Measurements from ENCODE around the gene NEK1. TPM values are rescaled to one million over a fixed set of nuclear protein-coding genes. Genes with fewer than 3 reads are reported as not detected.

The NEK1 gene
- polyA plus RNA-seq, 1 donor from 2014 or later = 17.1 TPM

- H3K79me2 ChIP-seq (replicated peaks; ENCODE audit: insufficient read depth, low read length) = peaks cover 5% of the 10 kb centered on the region
- H3K4me3 ChIP-seq (ENCODE audit: low read length) = no peak overlapping the region
- H3K36me3 ChIP-seq (ENCODE audit: insufficient read depth, low read length) = no peaks in the 10 kb centered on the region
- no peaks in the 10 kb centered on the region for H4K20me1 ChIP-seq (ENCODE audit: insufficient read depth)
- H3K27ac ChIP-seq (ENCODE audit: low read length) = no peak overlapping the region
- no peaks in the 10 kb centered on the region for H3K9me3 ChIP-seq (ENCODE audit: low read length)
- H3F3A ChIP-seq (ENCODE audit: insufficient read depth, low read length, poor library complexity, severe bottlenecking) = no peaks in the 10 kb centered on the region
- no peak overlapping the region for H3K9ac ChIP-seq (ENCODE audit: low read length)
- H3K9me2 ChIP-seq (ENCODE audit: insufficient read depth, low read length) = no peaks in the 10 kb centered on the region
- TF ChIP-seq EP300 (conservative IDR thresholded peaks at IDR 0.05; ENCODE audit: poor library complexity, severe bottlenecking) (no peak), TAF1 (IDR thresholded peaks at IDR 0.05; ENCODE audit: low read depth) (no peak), SMC3 (conservative IDR thresholded peaks at IDR 0.05; ENCODE audit: poor library complexity) (no peak), MXI1 (conservative IDR thresholded peaks at IDR 0.05; ENCODE audit: poor library complexity, severe bottlenecking) (no peak), RAD21 (conservative IDR thresholded peaks at IDR 0.05) (no peak), POLR2AphosphoS5 (IDR thresholded peaks at IDR 0.05) (no peak), EZH2 (IDR thresholded peaks at IDR 0.05; ENCODE audit: borderline replicate concordance, insufficient read depth, low read length, poor library complexity, severe bottlenecking) (no peak), CTCF (IDR thresholded peaks at IDR 0.05; ENCODE audit: poor library complexity, severe bottlenecking) (no peak)
- TF ChIP-seq, protein P1, sequence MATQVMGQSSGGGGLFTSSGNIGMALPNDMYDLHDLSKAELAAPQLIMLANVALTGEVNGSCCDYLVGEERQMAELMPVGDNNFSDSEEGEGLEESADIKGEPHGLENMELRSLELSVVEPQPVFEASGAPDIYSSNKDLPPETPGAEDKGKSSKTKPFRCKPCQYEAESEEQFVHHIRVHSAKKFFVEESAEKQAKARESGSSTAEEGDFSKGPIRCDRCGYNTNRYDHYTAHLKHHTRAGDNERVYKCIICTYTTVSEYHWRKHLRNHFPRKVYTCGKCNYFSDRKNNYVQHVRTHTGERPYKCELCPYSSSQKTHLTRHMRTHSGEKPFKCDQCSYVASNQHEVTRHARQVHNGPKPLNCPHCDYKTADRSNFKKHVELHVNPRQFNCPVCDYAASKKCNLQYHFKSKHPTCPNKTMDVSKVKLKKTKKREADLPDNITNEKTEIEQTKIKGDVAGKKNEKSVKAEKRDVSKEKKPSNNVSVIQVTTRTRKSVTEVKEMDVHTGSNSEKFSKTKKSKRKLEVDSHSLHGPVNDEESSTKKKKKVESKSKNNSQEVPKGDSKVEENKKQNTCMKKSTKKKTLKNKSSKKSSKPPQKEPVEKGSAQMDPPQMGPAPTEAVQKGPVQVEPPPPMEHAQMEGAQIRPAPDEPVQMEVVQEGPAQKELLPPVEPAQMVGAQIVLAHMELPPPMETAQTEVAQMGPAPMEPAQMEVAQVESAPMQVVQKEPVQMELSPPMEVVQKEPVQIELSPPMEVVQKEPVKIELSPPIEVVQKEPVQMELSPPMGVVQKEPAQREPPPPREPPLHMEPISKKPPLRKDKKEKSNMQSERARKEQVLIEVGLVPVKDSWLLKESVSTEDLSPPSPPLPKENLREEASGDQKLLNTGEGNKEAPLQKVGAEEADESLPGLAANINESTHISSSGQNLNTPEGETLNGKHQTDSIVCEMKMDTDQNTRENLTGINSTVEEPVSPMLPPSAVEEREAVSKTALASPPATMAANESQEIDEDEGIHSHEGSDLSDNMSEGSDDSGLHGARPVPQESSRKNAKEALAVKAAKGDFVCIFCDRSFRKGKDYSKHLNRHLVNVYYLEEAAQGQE (IDR thresholded peaks at IDR 0.05; ENCODE audit: borderline replicate concordance) = no peak
- no peak overlapping the region for H3K4me2 ChIP-seq (ENCODE audit: low read length)
- H3K27me3 ChIP-seq (ENCODE audit: insufficient read depth, low read depth, low read length) = no peaks in the 10 kb centered on the region
- no peak overlapping the region for H2AFZ ChIP-seq (ENCODE audit: low read depth, low read length)
These were observed 37.3 kb upstream of the NEK1 start for GRCh38 chr4:169649545-169650226.

- no peaks in the 10 kb centered on the region for H3K9me3 ChIP-seq (ENCODE audit: low read length)
- TF ChIP-seq TAF1 (IDR thresholded peaks at IDR 0.05; ENCODE audit: low read depth) (no peak), SMC3 (conservative IDR thresholded peaks at IDR 0.05; ENCODE audit: poor library complexity) (no peak), MXI1 (conservative IDR thresholded peaks at IDR 0.05; ENCODE audit: poor library complexity, severe bottlenecking) (no peak), EP300 (conservative IDR thresholded peaks at IDR 0.05; ENCODE audit: poor library complexity, severe bottlenecking) (no peak), POLR2AphosphoS5 (IDR thresholded peaks at IDR 0.05) (no peak), RAD21 (conservative IDR thresholded peaks at IDR 0.05) (no peak), EZH2 (IDR thresholded peaks at IDR 0.05; ENCODE audit: borderline replicate concordance, insufficient read depth, low read length, poor library complexity, severe bottlenecking) (no peak), CTCF (IDR thresholded peaks at IDR 0.05; ENCODE audit: poor library complexity, severe bottlenecking) (no peak)
- TF ChIP-seq, protein P1 (IDR thresholded peaks at IDR 0.05; ENCODE audit: borderline replicate concordance) = no peak
- no peaks in the 10 kb centered on the region for H3K9me2 ChIP-seq (ENCODE audit: insufficient read depth, low read length)
These were observed 33.2 kb upstream of the NEK1 start for GRCh38 chr4:169645627-169646026.

More at GRCh38 chr4:169645627-169646026, 33.2 kb upstream of the NEK1 start:
- no peak overlapping the region for H3K27ac ChIP-seq (ENCODE audit: low read length)
- no peak overlapping the region for H2AFZ ChIP-seq (ENCODE audit: low read depth, low read length)
- H3K79me2 ChIP-seq (replicated peaks; ENCODE audit: insufficient read depth, low read length) = no peaks in the 10 kb centered on the region
- H3K36me3 ChIP-seq (ENCODE audit: insufficient read depth, low read length) = no peaks in the 10 kb centered on the region
- no peaks in the 10 kb centered on the region for H3F3A ChIP-seq (ENCODE audit: insufficient read depth, low read length, poor library complexity, severe bottlenecking)
- no peaks in the 10 kb centered on the region for H4K20me1 ChIP-seq (ENCODE audit: insufficient read depth)
- H3K4me3 ChIP-seq (ENCODE audit: low read length) = no peak overlapping the region
- H3K9ac ChIP-seq (ENCODE audit: low read length) = no peak overlapping the region
- no peak overlapping the region for H3K4me2 ChIP-seq (ENCODE audit: low read length)
- no peaks in the 10 kb centered on the region for H3K27me3 ChIP-seq (ENCODE audit: insufficient read depth, low read depth, low read length)
